NCI-H2227 (cell line): ENCODE data around the gene UCKL1.
"Not testable (repeated sequence)": the region's sequence is repeated elsewhere in the genome, so short reads cannot be mapped to it uniquely, and the experiment has no call there.

Experiments
- DNase-seq: peaks from one replicate; lab custom pipeline; 2025; ENCODE audit not compliant: unreplicated experiment; lab: John Stamatoyannopoulos, UW

Gene UCKL1

GRCh38 chr20:63924241-63924640, 32.0 kb downstream of the UCKL1 start:
- DNase-seq = no peak

- no peak for DNase-seq
Measured at GRCh38 chr20:63923651-63924050, 32.6 kb downstream of the UCKL1 start.

- DNase-seq = no peak
Measured at GRCh38 chr20:63920226-63920625, 36.0 kb downstream of the UCKL1 start.

GRCh38 chr20:63919130-63919529, 37.1 kb downstream of the UCKL1 start:
- DNase-seq = no peak

- no peak for DNase-seq
Measured at GRCh38 chr20:63917811-63918210, 38.4 kb downstream of the UCKL1 start.

GRCh38 chr20:63916371-63916939, 39.8 kb downstream of the UCKL1 start:
- DNase-seq = not testable (repeated sequence)

- DNase-seq = no peak
Measured at GRCh38 chr20:63915471-63915870, 40.7 kb downstream of the UCKL1 start.

GRCh38 chr20:63913768-63914167, 42.4 kb downstream of the UCKL1 start:
- no peak for DNase-seq

- peak; percentile 36 for DNase-seq
Measured at GRCh38 chr20:63911176-63911575, 45.0 kb downstream of the UCKL1 start.

- DNase-seq = no peak
Measured at GRCh38 chr20:63908008-63908682, 48.1 kb downstream of the UCKL1 start.

GRCh38 chr20:63903796-63904561, 52.2 kb downstream of the UCKL1 start:
- DNase-seq = no peak

- no peak for DNase-seq
Measured at GRCh38 chr20:63900413-63900812, 55.8 kb downstream of the UCKL1 start.

- peak; percentile 54 for DNase-seq
Measured at GRCh38 chr20:63898882-63899558, 57.2 kb downstream of the UCKL1 start.

- DNase-seq = no peak
Measured at GRCh38 chr20:63897978-63898561, 58.1 kb downstream of the UCKL1 start.

GRCh38 chr20:63896264-63897105, 59.7 kb downstream of the UCKL1 start:
- no peak for DNase-seq

- DNase-seq = no peak
Measured at GRCh38 chr20:63895952-63896263, 60.3 kb downstream of the UCKL1 start.

- DNase-seq = no peak
Measured at GRCh38 chr20:63895202-63895951, 60.8 kb downstream of the UCKL1 start.

GRCh38 chr20:63894358-63895201, 61.6 kb downstream of the UCKL1 start, which contains the start of gene DNAJC5:
DNAJC5 (plus strand) TSS chr20:63895126; CDS start chr20:63928346, 33,220 bp downstream.
- peak; percentile 98 for DNase-seq

GRCh38 chr20:63893999-63894357, 62.2 kb downstream of the UCKL1 start:
- no peak for DNase-seq
